K562 (cell line): ENCODE data around the gene FOXP4. TPM values are rescaled to one million over a fixed set of nuclear protein-coding genes. Genes with fewer than 3 reads are reported as not detected.

Experiments
- ATF1 ChIP-seq, 2 experiments: fragments of 450-650 bp in 1 of 2; IDR thresholded peaks; 2 replicates each; pipeline ENCODE4 v1.6.1; 2016; ENCODE audit warnings: missing compliant biosample characterization in 1 of 2, missing genetic modification characterization in 1 of 2
- FOSL1 ChIP-seq: fragments of 200-800 bp; sonication (Bioruptor generic); conservative IDR thresholded peaks from 2 replicates; pipeline ENCODE4 v1.6.1; 2016; ENCODE audit warnings: missing genetic modification characterization, missing compliant biosample characterization
- GTF2F1 ChIP-seq: IDR thresholded peaks from 2 replicates; pipeline ENCODE4 v1.6.1; 2011; ENCODE audit warnings: low read depth, low read length, improper control_type of control experiment
- HDAC1 ChIP-seq, 2 experiments: fragments of 450-650 bp; IDR thresholded peaks; 2 replicates each; pipeline ENCODE4 v1.6.1; 2016 to 2017; ENCODE audit warnings: inconsistent platforms in 1 of 2, mild to moderate bottlenecking in 1 of 2, moderate library complexity in 1 of 2
- JUN ChIP-seq, 2 experiments: sonication (generic) in 1 of 2; formaldehyde crosslinking in 1 of 2; IDR thresholded peaks; 2 replicates each; pipeline versions ENCODE4 v1.6.1 to v1.8.0; 2012 to 2022; ENCODE audit warnings: borderline replicate concordance in 2 of 2, mild to moderate bottlenecking in 2 of 2, improper control_type of control experiment in 1 of 2, low read depth in 1 of 2, low read length in 1 of 2, missing genetic modification reagents in 1 of 2
- KAT7 ChIP-seq: sonication (generic); formaldehyde crosslinking; IDR thresholded peaks from 2 replicates; pipeline ENCODE4 v1.8.0; 2022; ENCODE audit warnings: missing genetic modification reagents, mild to moderate bottlenecking, borderline replicate concordance
- RCOR1 ChIP-seq, 2 experiments: IDR thresholded peaks; 2 replicates each; pipeline ENCODE4 v1.6.1; 2012; ENCODE audit warnings: low read depth in 2 of 2, low read length in 2 of 2, borderline replicate concordance in 1 of 2, improper control_type of control experiment in 1 of 2
- TEAD2 ChIP-seq: fragments of 450-650 bp; IDR thresholded peaks from 2 replicates; pipeline ENCODE4 v1.6.1; 2016; ENCODE audit warnings: missing genetic modification characterization, control low read depth, missing compliant biosample characterization
- TSC22D4 ChIP-seq: fragments of 450-650 bp; IDR thresholded peaks from 2 replicates; pipeline ENCODE4 v1.6.1; 2016; ENCODE audit warnings: missing genetic modification characterization, missing biosample characterization, control low read depth
- ZKSCAN8 ChIP-seq: fragments of 200-800 bp; sonication (Bioruptor generic); IDR thresholded peaks from 2 replicates; pipeline ENCODE4 v1.6.1; 2016; ENCODE audit warnings: missing genetic modification characterization, missing compliant biosample characterization
- ZNF354B ChIP-seq: fragments of 250-450 bp; sonication (Bioruptor Pico); IDR thresholded peaks from 2 replicates; pipeline ENCODE4 v1.4.0; 2020
- ZNF57 ChIP-seq: fragments of 450-650 bp; formaldehyde crosslinking; IDR thresholded peaks from 2 replicates; pipeline ENCODE4 v1.4.0; 2020; ENCODE audit warnings: mild to moderate bottlenecking, moderate library complexity
- ZNF584 ChIP-seq: fragments of 200-800 bp; sonication (Bioruptor generic); IDR thresholded peaks from 2 replicates; pipeline ENCODE4 v1.6.1; 2016; ENCODE audit warnings: low read depth, mild to moderate bottlenecking, missing genetic modification characterization, missing compliant biosample characterization
- polyA plus RNA-seq, 8 experiments: library from polyadenylated mRNA; depleted of rRNA in 4 of 8; stranded (reverse) in 5 of 8; unstranded in 3 of 8; fragments of >200 nt; fragmentation: Nextera tagmentation in 2 of 8; fragmentation: Illumina TruSeq in 1 of 8; extraction: Ambion mirVana in 2 of 8; extraction: Trizol in 1 of 8; gene quantifications; 2 replicates each; pipeline versions ENCODE4 v1.2.1 to v1.2.3, GENCODE V29; 2011 to 2014; ENCODE audit warnings: inconsistent platforms in 1 of 8, missing spikeins in 1 of 8
- total RNA-seq, 7 experiments: library from RNA; depleted of rRNA in 6 of 7; stranded (reverse); fragments of >200 nt in 6 of 7; fragmentation: Illumina TruSeq in 2 of 7; extraction: Trizol in 2 of 7; gene quantifications; 2 replicates each; pipeline versions ENCODE4 v1.2.1 to v1.2.3, GENCODE V29; 2011 to 2021; ENCODE audit warnings: low replicate concordance in 1 of 7
- TF ChIP-seq, protein P1 (sequence below): fragments of 450-650 bp; formaldehyde crosslinking; IDR thresholded peaks from 2 replicates; pipeline ENCODE4 v1.4.0; 2020; ENCODE audit warnings: mild to moderate bottlenecking
- TF ChIP-seq, protein P2 (sequence below), 2 experiments: IDR thresholded peaks; 2 replicates each; pipeline ENCODE4 v1.6.1; 2012; ENCODE audit warnings: improper control_type of control experiment in 2 of 2, low read depth in 2 of 2, low read length in 2 of 2, borderline replicate concordance in 1 of 2
- TF ChIP-seq, protein P3 (sequence below): fragments of 450-650 bp; IDR thresholded peaks from 2 replicates; pipeline ENCODE4 v1.6.1; 2016; ENCODE audit warnings: low read depth, mild to moderate bottlenecking, moderate library complexity
- TF ChIP-seq, protein P4 (sequence below): fragments of 250-450 bp; sonication (Bioruptor Pico); IDR thresholded peaks from 2 replicates; pipeline ENCODE4 v1.8.0; 2022; ENCODE audit warnings: moderate library complexity, mild to moderate bottlenecking, inconsistent platforms

Gene FOXP4
- total and polyA plus RNA-seq, 9 of the 15 experiments (the other 6 are each of a cell fraction or from before 2014, with no cell fraction given), result 0.11 to 29.4 (median 2.3) TPM

DNA sequence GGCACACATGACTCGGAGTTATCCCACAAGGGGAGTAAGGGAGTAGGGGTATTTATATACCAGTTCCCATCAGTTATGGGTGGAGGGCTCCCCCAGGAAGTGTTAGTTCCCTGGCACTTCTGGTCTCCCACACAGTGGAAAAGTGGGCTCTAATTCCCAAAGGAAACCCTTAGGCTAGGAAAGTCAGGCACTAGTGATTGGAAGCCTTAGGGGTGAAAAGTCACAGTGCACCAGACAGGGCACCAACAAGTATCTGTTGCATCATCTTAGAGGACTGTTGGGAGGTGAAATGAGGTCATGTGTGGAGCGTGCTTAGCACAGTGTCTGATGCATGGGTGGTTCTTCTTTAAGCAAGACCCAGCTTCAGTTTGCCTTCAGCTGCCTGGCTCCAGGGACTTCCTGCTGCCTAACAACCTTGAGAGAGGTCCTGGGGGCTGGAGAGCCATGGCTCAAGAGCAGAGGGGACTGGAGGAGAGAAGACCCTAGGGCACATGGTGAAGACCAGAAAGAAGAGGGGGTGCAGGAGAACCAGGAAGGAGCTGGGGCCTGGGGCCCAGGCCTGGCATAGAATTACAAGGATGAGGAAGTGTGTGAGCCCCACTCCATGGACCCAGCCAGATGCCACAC lies 7.5 kb upstream of the FOXP4 start (continued):
- TF ChIP-seq, protein P1, sequence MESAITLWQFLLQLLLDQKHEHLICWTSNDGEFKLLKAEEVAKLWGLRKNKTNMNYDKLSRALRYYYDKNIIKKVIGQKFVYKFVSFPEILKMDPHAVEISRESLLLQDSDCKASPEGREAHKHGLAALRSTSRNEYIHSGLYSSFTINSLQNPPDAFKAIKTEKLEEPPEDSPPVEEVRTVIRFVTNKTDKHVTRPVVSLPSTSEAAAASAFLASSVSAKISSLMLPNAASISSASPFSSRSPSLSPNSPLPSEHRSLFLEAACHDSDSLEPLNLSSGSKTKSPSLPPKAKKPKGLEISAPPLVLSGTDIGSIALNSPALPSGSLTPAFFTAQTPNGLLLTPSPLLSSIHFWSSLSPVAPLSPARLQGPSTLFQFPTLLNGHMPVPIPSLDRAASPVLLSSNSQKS (CRISPR knock-in tag), result no peak
- no peak for TF ChIP-seq FOSL1 (tag)
- TF ChIP-seq, protein P2, sequence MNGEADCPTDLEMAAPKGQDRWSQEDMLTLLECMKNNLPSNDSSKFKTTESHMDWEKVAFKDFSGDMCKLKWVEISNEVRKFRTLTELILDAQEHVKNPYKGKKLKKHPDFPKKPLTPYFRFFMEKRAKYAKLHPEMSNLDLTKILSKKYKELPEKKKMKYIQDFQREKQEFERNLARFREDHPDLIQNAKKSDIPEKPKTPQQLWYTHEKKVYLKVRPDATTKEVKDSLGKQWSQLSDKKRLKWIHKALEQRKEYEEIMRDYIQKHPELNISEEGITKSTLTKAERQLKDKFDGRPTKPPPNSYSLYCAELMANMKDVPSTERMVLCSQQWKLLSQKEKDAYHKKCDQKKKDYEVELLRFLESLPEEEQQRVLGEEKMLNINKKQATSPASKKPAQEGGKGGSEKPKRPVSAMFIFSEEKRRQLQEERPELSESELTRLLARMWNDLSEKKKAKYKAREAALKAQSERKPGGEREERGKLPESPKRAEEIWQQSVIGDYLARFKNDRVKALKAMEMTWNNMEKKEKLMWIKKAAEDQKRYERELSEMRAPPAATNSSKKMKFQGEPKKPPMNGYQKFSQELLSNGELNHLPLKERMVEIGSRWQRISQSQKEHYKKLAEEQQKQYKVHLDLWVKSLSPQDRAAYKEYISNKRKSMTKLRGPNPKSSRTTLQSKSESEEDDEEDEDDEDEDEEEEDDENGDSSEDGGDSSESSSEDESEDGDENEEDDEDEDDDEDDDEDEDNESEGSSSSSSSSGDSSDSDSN (IDR thresholded peaks at IDR 0.05; ENCODE audit: borderline replicate concordance in 1 of 2, low read depth in 2 of 2, low read length in 2 of 2), result no peak
- peak; percentile 71 for TF ChIP-seq JUN (IDR thresholded peaks at IDR 0.05; ENCODE audit: borderline replicate concordance, low read depth, low read length)
- no peak for TF ChIP-seq JUN (CRISPR knock-in tag; IDR thresholded peaks at IDR 0.05; ENCODE audit: borderline replicate concordance)
- TF ChIP-seq ZKSCAN8 (CRISPR knock-in tag), result peak; percentile 52; the same call in 1 of the 2 replicates
- TF ChIP-seq, protein P3, sequence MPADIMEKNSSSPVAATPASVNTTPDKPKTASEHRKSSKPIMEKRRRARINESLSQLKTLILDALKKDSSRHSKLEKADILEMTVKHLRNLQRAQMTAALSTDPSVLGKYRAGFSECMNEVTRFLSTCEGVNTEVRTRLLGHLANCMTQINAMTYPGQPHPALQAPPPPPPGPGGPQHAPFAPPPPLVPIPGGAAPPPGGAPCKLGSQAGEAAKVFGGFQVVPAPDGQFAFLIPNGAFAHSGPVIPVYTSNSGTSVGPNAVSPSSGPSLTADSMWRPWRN, result no peak
- TF ChIP-seq KAT7 (CRISPR knock-in tag), result no peak
- no peak for TF ChIP-seq ATF1 (CRISPR knock-in tag; IDR thresholded peaks at IDR 0.05)
- peak; percentile 59 for TF ChIP-seq ATF1 (tag; IDR thresholded peaks at IDR 0.05)
- peak in 1 of 2 experiments; percentile 58; a peak in 1 of 4 replicates for TF ChIP-seq RCOR1 (IDR thresholded peaks at IDR 0.05; ENCODE audit: borderline replicate concordance in 1 of 2, low read depth in 2 of 2, low read length in 2 of 2)
- no peak for TF ChIP-seq TSC22D4 (tag)
- no peak for TF ChIP-seq TEAD2
- TF ChIP-seq ZNF584 (CRISPR knock-in tag), result peak; percentile 48; the same call in 1 of the 2 replicates
- no peak for TF ChIP-seq ZNF57 (CRISPR knock-in tag)
- TF ChIP-seq ZNF354B (CRISPR knock-in tag), result no peak
- TF ChIP-seq HDAC1 (IDR thresholded peaks at IDR 0.05), result peak in 1 of 2 experiments; percentile 28; a peak in 1 of 4 replicates
- TF ChIP-seq GTF2F1, result no peak
- TF ChIP-seq, protein P4, sequence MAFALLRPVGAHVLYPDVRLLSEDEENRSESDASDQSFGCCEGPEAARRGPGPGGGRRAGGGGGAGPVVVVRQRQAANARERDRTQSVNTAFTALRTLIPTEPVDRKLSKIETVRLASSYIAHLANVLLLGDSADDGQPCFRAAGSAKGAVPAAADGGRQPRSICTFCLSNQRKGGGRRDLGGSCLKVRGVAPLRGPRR (CRISPR knock-in tag), result no peak
